ACHN (cell line): ENCODE data around the gene AKNA.

Experiments used
- DNase-seq: peaks from one replicate; pipeline ENCODE4 v3.0.0-alpha.2; 2015
- in situ Hi-C: cut with HindIII; loops from 2 replicates; pipeline ENCODE4 v1.10.0; 2017; ENCODE audit warnings: low sequenced_read_pairs, low pct_ligation_motif_present, low pct_unique_long_range_greater_than_20kb

The AKNA gene

GRCh38 chr9:114400772-114401171 lies 13.0 kb upstream of the AKNA start:
- in situ Hi-C loops, result no loop called here

DNA sequence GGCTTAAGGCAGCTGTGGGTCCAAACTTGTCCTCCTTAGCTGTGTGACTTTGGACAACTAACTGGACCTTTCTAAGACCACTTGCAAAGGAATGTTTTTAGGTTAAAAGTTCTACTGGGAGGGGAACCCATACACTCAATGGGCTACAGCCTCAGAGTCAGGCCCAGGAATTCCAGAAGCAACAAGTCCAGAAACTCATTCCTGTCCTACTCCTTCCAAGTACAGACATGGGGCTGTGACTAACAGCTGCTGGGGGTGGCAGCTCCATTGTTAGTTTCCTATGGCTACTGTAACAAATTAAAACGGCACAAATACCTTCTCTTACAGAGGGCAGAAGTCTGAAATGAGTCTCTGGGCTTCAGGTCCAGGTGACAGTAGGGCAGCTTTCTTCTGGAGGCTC lies 12.4 kb upstream of the AKNA start:
- in situ Hi-C loops, result no loop called here
- DNase-seq, result no peak

More at GRCh38 chr9:114400772-114401171, 13.0 kb upstream of the AKNA start:
- no peak for DNase-seq

DNA sequence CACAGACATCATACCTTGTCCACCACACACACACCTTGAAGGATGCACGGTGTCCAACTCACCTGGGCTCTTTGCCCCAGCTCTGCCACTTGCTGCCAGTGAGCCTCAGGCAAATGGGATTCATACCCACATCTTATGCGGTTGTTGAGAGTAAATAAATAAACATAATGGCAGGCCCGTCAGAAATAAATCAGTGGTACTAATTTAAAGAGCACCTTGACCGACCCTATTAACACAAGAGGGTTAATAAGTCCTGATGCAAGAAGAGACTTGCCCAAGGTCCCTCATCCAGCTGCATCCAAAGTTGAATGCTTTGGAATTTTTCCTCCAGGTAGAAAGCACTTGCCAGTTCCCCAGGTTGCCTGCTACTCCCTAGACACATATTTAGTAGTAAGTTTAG lies 11.6 kb upstream of the AKNA start:
- no peak for DNase-seq
- in situ Hi-C loops, result no loop called here

DNA sequence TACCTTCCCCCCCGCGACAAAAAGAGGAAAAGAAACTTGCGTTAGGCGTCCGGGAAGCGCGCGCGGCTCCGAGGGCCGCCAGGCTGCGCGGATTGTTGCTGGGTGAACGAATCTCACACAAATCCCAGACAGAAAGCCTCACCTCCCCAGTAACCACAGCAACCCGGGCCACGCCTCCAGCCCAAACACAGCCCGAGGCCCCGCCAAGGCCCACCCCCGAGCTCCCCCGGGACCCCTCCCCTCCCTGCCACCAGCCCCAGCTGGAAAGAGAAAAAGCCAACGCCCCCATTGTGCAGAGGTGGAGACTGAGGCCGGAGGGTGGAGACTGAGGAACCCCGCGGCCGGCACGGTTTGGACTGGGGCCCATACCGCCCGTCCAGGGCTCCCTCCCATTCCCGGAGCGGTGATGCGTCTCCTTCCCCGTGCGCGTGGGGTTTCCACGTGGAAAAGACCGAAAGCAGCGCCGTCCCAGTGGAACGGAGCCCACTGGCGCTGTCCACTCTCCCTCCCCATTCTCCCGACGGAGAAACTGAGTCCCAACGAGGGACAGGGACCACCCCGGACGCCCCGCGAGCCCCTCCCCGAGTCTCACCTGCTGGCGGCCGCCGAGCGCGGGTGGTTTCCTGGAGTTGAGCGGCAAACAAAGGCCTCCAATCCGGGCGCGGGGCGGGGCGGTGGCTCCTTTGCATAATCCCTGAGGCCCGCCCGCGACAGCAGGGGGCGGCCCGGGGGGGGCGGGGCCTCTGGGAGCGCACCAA lies 10.2 kb upstream of the AKNA start:
- DNase-seq, result peak; percentile 91
- in situ Hi-C loops, result no loop called here

DNA sequence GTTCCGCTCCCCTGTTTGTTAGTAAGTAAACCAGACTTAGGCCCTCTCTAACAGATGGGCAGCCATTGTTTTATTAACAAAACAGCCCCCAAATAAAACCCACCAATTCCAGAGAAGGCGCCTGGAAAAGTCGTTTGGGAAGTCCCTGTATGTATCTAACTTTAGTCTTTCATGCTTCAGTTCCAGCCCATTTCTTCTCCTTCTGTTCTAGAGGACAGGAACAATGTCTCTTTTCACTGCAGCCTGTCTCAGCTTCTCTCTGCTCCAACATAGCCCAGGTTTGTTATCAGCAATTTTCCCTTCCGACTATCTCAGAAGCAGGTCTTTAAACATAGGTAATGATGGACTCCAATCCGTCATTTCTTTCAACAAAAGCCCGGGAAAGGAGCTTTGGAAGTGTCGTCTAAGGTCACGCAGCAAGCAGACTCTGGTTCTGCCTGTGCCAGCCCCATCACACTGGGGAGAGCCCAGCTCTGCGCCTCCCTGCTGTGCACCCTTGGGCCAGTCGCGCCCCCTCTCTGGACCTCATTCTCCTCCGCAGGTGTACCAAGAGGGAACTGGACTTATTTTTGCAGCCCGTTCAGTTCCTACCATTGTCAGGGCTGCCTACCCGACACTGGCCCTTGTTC lies 9.6 kb upstream of the AKNA start:
- DNase-seq, result peak; percentile 0
- in situ Hi-C loops, result no loop called here

DNA sequence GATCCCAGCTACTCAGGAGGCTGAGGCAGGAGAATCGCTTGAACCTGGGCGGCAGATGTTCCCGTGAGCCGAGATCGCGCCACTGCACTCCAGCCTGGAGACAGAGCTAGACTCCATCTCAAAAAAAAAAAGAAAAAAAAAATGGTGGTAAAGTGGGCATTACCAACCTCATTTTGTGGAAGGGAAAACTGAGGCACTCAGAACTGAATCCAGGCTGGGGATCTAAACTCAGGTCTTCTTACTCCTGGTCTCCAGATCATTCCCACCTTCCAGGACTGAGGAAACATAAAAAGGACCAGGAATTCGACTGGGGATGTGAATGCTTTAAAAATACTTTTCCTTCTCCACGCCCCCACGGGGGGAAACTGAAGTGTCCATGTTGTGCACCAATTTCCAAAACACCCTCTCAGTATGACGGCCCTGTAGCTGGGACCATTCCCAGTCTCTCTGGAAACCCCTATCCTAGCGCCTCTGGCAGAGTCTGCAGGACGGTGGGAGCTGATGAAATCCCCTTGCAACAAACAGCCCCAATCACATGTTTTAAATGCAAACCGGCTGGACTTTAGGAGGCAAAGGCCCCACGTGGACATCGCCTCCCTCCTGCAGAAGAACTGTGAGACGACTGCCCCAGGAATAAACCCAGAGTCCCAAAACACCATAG lies 8.9 kb upstream of the AKNA start:
- in situ Hi-C loops, result no loop called here
- peak; percentile 35 for DNase-seq

DNA sequence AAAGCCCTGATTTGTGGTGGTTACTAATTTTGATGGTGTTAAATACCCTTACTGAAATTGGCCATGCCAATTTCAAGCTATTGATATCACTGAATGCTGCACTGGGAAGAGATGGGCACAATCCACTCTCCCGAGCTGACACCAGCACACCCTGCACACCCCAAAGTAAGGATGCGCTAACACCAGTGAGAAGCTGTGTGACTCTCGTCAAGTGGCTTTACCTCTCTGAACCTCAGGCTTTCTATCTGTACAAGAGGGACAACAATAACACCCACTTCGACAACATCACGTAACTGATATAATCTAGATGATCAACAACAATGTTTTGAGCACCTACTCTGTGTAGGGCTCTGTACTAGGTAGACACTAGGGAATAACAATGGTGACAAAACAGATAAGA lies 8.0 kb upstream of the AKNA start:
- in situ Hi-C loops, result no loop called here
- no peak for DNase-seq

GRCh38 chr9:114395334-114395617 lies 7.5 kb upstream of the AKNA start:
- no peak for DNase-seq
- in situ Hi-C loops, result no loop called here

- in situ Hi-C loops, result no loop called here
- DNase-seq, result no peak
These were observed 6.9 kb upstream of the AKNA start for GRCh38 chr9:114394523-114395333.

DNA sequence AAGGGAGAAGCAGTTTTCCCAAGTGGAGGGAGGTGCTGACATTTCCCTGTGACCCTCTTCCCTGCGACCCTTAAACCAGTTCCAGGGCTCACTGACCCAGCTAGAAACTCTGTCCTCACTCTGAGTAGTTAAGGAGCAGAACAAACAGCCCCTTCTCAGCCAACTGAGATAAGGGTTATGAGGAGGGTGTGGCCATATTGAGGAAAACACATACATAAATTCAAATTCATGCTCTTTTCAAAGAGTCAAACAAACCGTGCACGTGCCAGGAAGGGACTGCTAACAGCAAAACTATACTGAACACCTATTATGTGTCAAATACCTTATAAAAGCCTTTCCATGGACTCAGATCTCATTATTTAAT lies 4.9 kb upstream of the AKNA start:
- in situ Hi-C loops, result no loop called here
- DNase-seq, result no peak

DNA sequence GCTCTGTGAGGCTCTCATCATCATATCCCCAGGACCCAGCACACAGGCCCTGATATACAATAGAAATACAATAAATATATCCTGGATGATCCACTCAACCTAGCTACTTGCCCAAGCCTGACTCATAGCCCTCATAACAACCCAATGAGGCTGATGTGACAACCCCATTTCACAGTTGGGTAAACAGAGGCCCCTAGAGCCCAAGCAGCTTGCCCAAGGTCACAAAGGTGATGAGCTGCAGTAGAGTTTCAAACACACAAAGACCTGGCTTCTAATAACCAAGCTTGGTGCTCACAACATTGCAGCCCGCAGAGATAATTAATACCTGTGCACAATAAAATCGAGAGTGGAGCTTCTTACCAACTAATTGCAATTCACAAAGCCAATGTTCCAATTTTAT lies 3.2 kb upstream of the AKNA start:
- no peak for DNase-seq
- in situ Hi-C loops, result no loop called here

DNA sequence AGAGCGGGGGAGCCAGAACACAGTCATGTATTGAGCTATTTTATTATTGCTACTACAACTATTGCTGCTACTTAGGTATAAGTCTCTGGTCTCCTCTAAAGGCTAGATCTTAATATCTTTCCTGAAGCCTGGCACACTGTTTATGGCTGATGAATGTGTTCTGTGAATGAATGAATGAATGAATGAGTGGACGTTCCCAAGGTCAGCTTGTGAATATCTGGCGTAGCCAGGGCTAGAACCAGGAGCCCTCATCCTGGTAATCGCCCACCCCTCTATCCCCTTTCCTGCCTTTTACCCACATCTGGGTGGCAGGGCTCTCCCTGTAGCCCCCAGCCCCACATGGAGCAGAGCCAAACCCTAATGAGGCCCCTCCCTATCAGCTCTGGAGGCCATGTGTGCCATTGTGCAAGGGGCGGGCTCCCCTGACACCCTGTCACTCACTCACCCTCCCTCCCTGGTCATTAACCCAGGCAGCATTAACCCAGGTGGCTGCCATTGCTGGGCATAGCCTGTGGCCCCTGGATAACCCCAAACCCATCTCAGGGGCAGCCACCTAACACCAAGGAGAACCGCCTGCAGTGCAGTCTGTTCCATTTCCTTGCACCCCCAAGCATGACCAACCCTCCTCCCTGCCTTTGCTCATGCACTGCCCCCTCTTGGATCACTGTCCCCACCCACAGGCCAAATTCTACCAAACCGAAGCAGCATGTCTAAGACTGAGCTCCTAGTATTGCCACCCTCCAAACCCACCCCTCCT lies 2.0 kb upstream of the AKNA start:
- DNase-seq, result no peak
- in situ Hi-C loops, result no loop called here

GRCh38 chr9:114388764-114389375 lies 1.1 kb upstream of the AKNA start:
- in situ Hi-C loops, result no loop called here
- DNase-seq, result no peak

- in situ Hi-C loops, result no loop called here
- no peak for DNase-seq
These were observed 538 bp upstream of the AKNA start for GRCh38 chr9:114388357-114388682.

DNA sequence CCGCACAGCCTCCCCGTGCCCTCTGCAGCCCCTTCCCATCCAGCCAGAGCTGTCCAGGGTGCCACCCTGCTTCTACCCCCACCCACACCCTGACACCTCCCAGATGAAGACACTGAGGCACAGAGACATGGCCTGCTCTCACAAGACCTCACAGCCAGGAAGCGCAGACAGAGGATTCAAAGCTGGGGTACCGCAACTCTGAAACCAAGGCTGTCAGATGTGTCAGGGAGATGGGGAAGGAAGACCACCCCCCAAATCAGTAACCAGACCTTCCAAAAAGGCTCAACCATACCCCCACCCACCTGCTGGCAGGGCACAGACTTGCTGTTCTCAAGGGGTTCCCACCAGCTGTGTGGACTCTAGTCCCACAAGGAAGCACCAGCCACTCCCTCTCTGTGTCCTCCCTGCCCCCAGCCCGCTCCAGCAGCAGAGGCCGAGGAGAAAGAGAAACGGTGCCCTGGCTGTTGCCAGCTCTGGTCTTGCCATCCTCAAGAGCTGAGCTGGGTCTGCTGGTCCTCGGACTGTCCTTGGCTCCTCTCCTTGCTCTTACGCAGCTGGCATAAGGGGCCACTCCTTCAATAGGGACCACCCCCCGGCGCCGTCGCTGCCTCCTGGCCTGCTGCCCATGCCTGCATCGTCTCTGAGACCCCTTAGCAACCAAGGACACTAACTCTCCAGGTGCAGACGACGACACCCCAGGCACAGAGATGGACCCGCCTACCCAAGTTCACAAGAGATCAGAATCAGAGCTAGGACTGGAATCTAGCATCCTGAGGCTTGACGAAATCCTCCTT lies 699 bp downstream of the AKNA start:
- in situ Hi-C loops, result no loop called here
- no peak for DNase-seq

DNA sequence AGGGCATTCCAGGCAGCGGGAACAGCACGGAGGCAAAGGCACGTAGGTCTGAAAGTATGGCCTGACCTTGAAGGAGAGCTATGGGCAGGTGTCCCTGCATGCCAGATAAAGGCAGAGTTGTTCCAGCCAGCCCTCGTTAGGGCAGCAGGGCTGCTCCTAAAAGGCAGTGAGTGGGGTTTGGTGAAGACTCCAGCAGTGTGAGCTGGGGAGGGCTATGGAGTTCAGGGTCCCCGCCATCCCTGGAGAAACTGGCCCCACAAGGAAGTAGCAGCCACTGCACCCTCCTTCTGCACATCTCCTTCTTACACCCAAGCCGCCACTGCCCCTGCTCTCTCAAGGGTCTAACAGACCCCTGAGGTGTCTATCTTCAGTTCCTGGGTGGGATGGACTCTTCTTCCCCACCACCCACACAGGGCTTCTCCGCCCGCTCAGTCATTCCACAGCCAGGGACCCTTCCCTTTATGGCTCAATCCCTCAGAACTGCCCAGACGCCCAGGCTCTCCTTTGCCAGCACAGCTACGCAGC lies 1.4 kb downstream of the AKNA start:
- in situ Hi-C loops, result no loop called here
- no peak for DNase-seq

GRCh38 chr9:114385397-114386181 lies 2.2 kb downstream of the AKNA start:
- peak; percentile 83 for DNase-seq
- in situ Hi-C loops, result no loop called here
